SKM-1 treated with dmso at 0.1 percent for 144 hours (cell line): ENCODE results near the gene C2.
A peak's percentile ranks its signal among the peaks of the same experiment; 100 is the strongest.
"Not testable (repeated sequence)": the region's sequence is repeated elsewhere in the genome, so short reads cannot be mapped to it uniquely, and the experiment has no call there.

Source experiments
- DNase-seq: peaks from one replicate; lab custom pipeline; 2025; ENCODE audit not compliant: unreplicated experiment; lab: John Stamatoyannopoulos, UW

The C2 gene

GRCh38 chr6:31920811-31921210, 6.7 kb upstream of the C2 start:
- peak; percentile 34 for DNase-seq

- no peak for DNase-seq
These were observed 4.6 kb upstream of the C2 start for GRCh38 chr6:31922942-31923341.

- DNase-seq, result no peak
These were observed 550 bp downstream of the C2 start for GRCh38 chr6:31927863-31928671.

DNA sequence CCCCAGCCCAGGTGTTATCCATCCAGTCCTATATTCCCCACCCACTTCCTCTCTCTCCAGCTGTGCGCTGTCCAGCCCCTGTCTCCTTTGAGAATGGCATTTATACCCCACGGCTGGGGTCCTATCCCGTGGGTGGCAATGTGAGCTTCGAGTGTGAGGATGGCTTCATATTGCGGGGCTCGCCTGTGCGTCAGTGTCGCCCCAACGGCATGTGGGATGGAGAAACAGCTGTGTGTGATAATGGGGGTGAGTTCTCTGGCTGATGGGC, 1.1 kb downstream of the C2 start:
- DNase-seq, result no peak

- DNase-seq, result no peak
These were observed 3.4 kb downstream of the C2 start for GRCh38 chr6:31930962-31931361.

- DNase-seq, result not testable (repeated sequence)
These were observed 4.6 kb downstream of the C2 start for GRCh38 chr6:31932137-31932536.

DNA sequence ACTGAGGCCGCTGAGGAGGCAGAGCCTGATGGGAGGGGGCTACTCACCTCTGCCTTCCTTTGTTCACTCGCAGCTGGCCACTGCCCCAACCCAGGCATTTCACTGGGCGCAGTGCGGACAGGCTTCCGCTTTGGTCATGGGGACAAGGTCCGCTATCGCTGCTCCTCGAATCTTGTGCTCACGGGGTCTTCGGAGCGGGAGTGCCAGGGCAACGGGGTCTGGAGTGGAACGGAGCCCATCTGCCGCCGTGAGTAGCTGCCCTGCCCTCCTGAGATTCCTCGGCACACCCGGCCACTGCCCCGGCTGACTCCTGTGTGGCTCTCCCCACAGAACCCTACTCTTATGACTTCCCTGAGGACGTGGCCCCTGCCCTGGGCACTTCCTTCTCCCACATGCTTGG, 6.0 kb downstream of the C2 start:
- no peak for DNase-seq

GRCh38 chr6:31935021-31935420, 7.5 kb downstream of the C2 start:
- no peak for DNase-seq

- no peak for DNase-seq
These were observed 8.3 kb downstream of the C2 start for GRCh38 chr6:31935823-31936222.

- DNase-seq, result no peak
These were observed 12.7 kb downstream of the C2 start for GRCh38 chr6:31940256-31940664.

GRCh38 chr6:31943742-31944141, 16.2 kb downstream of the C2 start:
- no peak for DNase-seq

DNA sequence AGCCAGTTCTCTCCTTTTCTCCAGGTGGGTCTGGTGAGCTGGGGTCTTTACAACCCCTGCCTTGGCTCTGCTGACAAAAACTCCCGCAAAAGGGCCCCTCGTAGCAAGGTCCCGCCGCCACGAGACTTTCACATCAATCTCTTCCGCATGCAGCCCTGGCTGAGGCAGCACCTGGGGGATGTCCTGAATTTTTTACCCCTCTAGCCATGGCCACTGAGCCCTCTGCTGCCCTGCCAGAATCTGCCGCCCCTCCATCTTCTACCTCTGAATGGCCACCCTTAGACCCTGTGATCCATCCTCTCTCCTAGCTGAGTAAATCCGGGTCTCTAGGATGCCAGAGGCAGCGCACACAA, 17.6 kb downstream of the C2 start:
- DNase-seq, result no peak

DNA sequence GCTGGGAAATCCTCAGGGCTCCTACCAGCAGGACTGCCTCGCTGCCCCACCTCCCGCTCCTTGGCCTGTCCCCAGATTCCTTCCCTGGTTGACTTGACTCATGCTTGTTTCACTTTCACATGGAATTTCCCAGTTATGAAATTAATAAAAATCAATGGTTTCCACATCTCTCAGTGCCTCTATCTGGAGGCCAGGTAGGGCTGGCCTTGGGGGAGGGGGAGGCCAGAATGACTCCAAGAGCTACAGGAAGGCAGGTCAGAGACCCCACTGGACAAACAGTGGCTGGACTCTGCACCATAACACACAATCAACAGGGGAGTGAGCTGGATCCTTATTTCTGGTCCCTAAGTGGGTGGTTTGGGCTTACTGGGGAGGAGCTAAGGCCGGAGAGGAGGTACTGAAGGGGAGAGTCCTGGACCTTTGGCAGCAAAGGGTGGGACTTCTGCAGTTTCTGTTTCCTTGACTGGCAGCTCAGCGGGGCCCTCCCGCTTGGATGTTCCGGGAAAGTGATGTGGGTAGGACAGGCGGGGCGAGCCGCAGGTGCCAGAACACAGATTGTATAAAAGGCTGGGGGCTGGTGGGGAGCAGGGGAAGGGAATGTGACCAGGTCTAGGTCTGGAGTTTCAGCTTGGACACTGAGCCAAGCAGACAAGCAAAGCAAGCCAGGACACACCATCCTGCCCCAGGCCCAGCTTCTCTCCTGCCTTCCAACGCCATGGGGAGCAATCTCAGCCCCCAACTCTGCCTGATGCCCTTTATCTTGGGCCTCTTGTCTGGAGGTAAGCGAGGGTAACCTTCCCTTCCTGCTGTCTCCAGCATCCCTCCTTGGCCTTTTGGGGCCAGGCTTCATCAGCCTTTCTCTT, 18.2 kb downstream of the C2 start, which contains the start of gene CFB:
CFB (plus strand) TSS at position 589 of the 863 bp plus-strand sequence; CDS start at position 716, 127 bp downstream.
- DNase-seq, result no peak

- DNase-seq, result no peak
These were observed 18.9 kb downstream of the C2 start for GRCh38 chr6:31946370-31946885.

- no peak for DNase-seq
These were observed 19.7 kb downstream of the C2 start for GRCh38 chr6:31947070-31947675.

DNA sequence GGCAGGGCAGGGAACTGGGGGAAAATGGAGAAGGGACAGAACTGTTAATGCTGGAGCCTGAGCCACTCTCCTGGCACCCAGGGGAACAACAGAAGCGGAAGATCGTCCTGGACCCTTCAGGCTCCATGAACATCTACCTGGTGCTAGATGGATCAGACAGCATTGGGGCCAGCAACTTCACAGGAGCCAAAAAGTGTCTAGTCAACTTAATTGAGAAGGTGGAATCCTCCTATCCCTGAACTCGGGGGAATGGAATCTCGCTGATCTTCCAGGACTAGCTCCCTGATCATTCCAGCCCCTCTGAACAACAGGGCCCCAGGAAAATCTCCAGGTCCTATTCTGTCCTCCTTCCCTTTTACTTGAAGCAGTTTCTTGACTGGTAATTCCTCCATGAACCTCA, 20.3 kb downstream of the C2 start:
- DNase-seq, result no peak

DNA sequence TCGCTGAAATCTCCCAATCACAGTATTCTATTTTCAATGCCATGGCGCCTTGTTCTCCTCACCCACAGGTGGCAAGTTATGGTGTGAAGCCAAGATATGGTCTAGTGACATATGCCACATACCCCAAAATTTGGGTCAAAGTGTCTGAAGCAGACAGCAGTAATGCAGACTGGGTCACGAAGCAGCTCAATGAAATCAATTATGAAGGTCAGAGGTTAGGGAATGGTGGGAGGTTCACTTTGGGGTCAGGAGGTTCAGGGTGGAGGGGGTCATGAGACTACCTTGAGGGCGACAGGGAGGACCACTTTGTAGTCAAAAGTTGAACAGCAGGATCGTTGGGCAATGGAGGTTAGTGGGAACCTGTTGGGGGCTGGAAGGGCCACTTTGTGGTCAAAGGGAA, 20.8 kb downstream of the C2 start:
- DNase-seq, result no peak

DNA sequence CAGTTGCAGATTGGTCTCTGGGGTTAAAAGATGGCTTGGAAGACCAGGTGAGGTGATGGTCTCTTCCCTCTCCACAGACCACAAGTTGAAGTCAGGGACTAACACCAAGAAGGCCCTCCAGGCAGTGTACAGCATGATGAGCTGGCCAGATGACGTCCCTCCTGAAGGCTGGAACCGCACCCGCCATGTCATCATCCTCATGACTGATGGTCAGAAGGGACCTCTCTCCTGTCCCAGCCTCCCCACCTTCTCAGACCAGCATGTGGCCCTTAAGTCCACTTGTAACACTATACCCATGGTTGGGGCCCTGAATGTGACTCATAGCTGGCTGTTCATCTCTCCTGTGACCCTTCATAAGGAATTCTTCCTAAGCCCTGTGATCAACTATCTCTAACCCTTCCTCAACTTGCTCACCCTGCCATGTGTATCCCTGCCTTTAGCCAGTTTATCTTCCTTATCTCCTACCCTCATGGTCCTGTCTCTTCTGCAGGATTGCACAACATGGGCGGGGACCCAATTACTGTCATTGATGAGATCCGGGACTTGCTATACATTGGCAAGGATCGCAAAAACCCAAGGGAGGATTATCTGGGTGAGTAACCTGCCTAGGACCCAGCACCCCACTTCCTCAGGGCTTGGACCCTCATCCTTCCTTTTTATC, 21.4 kb downstream of the C2 start:
- DNase-seq, result no peak

DNA sequence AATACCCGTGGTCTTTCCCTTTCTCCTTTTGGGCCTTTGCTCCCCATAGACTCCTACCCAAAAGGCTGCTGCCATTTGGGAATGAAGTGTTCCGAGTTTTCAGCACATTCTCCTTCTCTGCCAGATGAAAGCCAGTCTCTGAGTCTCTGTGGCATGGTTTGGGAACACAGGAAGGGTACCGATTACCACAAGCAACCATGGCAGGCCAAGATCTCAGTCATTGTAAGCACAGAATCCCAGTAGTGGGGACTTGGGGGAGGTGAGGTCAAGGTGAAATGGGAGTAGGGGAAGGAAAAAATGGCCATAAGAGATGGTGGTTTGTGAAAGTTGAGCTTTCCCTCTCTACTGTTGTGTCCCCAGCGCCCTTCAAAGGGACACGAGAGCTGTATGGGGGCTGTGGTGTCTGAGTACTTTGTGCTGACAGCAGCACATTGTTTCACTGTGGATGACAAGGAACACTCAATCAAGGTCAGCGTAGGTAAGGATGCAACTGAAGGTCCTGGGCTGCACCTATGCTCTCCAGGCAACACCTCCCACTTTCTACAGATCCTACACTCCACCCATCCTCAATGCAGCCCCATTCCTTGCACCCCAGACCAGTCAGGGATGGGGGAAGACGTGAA, 22.5 kb downstream of the C2 start:
- DNase-seq, result no peak

DNA sequence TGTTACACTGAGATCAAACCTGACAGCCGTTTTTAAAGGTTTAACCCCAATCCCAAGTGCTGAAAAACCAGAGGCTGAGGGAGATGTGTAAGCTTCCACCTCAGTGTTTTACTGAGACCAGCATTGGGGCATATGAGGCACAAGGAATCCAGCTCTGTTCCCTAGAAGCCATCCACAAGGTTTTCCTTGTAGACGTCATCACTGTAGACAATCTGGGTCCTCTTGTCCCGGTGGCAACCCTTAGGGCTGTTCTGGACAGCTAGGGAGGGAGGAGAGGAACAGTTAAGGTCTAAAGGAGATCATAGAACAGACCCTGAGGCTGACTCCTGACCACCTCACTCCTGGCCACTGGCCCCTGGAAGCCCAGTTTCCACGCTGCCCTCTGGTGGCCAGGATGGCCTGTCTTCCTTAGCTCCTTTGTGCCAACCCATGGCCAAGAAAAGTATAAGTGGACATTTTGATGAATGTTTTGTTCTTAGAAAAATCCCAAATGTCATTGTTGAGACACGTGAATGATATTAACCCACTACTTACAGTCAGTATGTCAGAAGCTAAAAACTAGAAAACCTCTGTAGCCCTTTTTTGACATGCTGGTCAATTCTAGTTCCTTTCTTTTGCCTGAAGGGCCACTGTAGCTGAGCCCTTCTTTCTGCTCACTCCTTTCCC, 24.8 kb downstream of the C2 start:
- DNase-seq, result no peak
